ENCODE data around the gene HDGFL2.
A peak's percentile ranks its signal among the peaks of the same experiment; 100 is the strongest.
"Not testable (repeated sequence)": the region's sequence is repeated elsewhere in the genome, so short reads cannot be mapped to it uniquely, and the experiment has no call there.

Gene HDGFL2

GRCh38 chr19:4529924-4530522 is 57.9 kb downstream of the HDGFL2 start:
- DNase-seq = no peak

DNA sequence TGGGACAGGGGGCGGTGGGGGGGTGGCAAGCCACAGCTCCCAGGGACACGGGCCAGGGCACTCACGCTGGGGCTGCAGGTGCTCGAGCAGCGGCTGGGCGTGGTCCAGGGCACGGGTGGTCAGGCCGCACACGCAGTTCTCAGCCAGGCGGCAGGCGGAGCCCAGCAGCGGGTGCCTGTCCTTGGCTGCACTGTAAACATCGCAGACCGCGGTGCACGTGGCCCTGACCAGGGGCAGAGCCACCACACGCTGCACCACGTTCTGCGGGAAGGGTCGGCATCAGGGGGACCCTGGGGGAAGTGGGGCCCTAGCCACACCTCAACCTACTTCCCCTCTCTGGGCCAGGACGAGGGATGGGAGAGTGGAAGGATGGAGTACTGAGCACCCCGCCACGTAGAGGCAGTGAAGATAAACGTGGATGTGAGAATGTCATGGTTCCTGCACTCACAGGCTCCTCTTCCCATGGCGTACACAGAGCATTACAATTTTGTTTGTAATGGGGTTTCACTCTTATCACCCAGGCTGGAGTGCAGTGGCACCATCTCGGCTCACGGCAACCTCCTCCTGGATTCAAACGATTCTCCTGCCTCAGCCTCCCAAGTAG is 59.6 kb downstream of the HDGFL2 start:
- no peak for DNase-seq

- DNase-seq = no peak
Measured at GRCh38 chr19:4533334-4533733, 61.2 kb downstream of the HDGFL2 start.

DNA sequence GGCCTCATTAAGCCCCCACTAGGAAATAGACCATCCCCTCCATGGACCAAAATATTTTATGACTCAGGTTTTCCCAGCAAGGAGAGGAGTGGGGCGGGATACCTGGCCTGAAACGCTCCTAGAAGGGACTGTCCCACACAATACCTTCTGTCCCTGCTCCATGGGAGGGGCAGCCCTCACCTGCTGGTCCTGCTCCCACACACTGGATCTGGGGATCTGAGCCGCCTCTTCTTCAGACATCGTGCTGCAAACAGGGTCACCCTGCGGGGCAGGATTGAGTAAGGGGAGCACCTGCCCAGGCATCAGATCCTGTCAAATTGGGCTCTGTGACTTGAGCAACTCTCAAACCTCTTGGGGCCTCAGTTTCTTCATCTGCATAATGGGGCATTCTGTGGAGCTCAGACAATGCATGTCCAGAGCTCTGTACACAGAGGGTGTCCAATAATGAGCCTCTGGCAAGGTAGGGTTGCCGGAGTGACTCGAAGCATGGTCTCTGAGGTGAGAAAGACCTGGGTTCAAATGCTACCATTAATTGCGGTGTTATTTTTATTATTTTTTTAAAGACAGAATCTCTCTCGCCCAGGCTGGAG is 61.8 kb downstream of the HDGFL2 start:
- DNase-seq = no peak

- peak in 42 of 51 donors; percentile 11 to 84 (median 62) for DNase-seq
Measured at GRCh38 chr19:4534836-4535658, 63.0 kb downstream of the HDGFL2 start, which contains the start of gene PLIN5. Gene PLIN5, minus strand, starts transcription at chr19:4535224. Its CDS starts 1,150 bp downstream, at chr19:4534074.

GRCh38 chr19:4536798-4537197 is 64.7 kb downstream of the HDGFL2 start:
- DNase-seq = no peak

DNA sequence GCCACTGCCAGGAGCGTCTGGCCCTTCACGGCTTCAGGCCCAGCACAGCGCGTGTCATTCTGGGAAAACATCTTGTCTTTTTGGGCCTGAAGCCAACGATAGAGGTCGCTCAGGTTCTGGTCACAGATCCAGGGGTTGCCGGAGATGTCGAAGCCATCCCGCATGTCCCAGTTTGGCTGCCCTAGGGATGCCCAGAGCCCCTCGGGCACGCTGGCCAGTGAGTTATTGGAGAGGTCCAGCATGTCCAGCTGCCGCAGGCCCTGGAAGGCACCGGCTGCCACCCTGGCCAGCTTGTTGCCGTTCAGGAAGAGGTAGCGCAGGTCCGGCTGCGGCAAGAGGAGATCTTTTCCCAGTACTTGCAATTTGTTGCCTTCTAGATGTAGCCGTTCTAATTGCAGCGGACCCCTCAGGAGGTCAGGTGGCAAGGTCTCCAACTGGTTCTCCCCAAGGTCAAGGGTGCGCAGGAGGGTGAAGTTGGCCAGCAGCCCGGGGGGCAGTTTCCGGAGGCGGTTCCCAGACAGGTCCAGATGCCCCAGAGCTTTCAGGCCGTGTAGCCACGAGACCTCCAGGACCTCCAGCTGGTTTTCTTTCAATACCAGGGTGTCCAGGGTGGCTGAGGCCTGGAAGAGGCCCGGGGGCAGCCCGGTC is 66.0 kb downstream of the HDGFL2 start:
- no peak for DNase-seq

DNA sequence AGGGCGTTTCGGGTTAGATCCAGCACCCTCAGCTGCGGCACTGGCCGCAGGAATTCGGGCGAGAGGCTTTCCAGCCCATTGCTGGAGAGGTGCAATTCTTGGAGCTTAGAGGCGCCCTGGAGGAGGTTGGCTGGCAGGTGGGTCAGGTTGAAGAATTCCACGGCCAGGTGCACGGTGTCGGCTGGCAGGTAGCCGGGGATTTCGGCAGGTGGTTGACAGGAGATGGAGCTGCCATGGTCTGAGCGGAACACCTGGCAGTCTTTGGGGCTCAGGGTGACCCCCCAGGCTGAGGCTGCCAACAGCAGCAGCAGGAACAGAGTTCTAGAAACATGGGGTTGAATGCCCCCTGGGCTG is 66.5 kb downstream of the HDGFL2 start:
- DNase-seq = no peak

GRCh38 chr19:4539169-4539692 is 67.1 kb downstream of the HDGFL2 start:
- DNase-seq = no peak

GRCh38 chr19:4539693-4540581 is 67.8 kb downstream of the HDGFL2 start, which contains the start of gene LRG1:
Gene LRG1, minus strand, starts transcription at chr19:4540036. Its CDS starts 23 bp downstream, at chr19:4540013.
- no peak for DNase-seq

DNA sequence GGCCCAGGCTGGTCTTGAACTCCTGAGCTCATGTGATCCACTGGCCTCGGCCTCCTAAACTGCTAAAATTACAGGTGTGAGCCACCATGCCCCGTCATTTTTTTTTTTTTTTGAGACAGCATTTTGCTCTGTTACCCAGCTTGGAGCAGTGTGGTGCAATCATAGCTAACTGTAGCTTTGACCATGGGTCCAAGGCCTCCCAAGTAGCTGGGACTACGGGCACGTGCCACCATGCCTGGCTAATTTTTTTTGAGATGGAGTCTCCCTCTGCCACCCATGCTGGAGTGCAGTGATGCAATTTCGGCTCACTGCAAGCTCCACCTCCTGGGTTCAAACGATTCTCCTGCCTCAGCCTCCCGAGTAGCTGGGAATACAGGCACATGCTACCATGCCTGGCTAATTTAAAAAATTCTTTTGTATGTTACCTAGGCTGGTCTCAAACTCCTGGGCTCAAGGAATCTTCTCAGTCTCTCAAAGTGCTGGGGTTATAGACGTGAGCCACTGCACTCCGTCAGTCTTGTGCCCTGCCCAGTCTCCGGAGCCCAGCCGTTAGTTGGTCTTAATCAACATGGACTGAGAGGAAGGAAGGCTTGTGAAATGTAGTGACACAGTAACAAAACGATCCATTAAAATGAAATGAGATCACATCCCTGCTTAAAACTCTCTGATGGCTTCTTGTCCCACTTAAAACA is 69.2 kb downstream of the HDGFL2 start:
- no peak for DNase-seq

DNA sequence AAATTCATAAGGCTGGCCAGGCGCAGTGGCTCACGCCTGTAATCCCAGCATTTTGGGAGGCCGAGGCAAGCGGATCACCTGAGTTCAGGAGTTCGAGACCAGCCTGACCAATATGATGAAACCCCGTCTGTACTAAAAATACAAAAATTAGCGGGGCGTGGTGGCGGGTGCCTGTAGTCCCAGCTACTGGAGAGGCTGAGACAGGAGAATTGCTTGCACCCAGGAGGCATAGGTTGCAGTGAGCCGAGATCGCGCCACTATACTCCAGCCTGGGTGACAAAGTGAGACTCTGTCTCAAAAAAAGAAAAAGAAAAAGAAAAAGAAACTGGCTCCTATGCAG is 69.7 kb downstream of the HDGFL2 start:
- DNase-seq = not testable (repeated sequence)

- no peak for DNase-seq
Measured at GRCh38 chr19:4542896-4543841, 71.1 kb downstream of the HDGFL2 start.

DNA sequence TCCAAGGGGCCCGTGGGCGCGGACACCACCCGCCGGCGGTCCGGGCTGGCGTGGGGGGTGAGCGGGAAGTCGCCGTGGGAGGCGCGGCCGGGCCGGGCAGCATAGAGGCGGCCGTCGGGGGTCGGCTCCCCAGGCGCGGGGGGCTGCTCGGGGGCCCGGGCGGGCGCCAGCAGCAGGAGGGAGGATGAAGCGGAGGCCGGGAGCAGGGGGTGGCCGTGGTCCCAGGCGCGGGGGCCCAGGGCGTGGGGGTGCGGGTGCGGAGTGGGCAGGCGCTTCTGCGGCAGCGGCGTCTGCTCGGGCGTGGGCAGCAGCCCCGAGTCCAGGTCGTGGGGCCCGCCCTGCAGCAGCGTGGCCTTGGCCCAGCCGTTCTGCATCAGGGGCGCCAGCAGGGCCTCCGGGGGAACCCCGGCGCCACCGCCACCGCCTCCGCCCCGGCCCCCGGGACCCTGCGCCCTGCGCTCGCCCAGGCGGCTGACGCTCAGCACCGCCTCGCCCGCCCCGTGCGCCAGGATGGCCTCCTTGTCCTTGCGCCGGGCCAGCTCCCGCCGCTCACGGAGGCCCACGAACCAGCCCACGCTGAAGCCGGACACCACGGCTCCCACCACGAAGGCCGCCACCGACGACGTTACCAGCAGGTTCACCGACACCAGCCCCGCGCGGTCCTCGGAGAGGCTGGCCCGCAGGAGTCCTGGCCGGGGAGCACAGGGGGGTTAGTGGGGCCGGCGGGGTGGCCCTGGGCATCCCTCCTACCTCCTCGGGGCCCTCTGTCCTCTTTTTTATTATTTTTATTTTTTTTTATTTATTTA is 71.9 kb downstream of the HDGFL2 start:
- no peak for DNase-seq

- DNase-seq = no peak
Measured at GRCh38 chr19:4547303-4548237, 75.5 kb downstream of the HDGFL2 start.

DNA sequence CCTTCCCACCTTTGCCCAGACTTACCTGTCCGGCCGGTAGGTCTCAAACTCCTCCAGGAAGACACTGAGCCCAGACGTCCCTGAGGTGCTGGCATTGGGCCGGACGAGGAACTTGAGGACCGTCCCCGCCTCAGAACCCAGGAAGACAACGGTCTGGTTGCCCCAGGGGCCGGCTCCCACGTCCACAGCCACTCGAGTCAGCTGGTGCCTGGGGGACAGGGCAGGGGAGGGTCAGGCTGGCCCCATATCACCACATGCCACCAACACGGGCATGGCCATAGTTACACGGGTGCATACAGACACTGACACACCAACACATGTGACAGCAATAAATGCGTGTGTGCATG is 76.1 kb downstream of the HDGFL2 start:
- DNase-seq = no peak

- DNase-seq = no peak
Measured at GRCh38 chr19:4550018-4550417, 77.9 kb downstream of the HDGFL2 start.
